HFFc6 (cell line): ENCODE measurements around the gene RBFOX2. TPM values are rescaled to one million over a fixed set of nuclear protein-coding genes. Genes with fewer than 3 reads are reported as not detected.

ENCODE experiments used
- DNase-seq: peaks from one replicate; pipeline ENCODE4 v3.0.0-alpha.2; 2018
- H3K27ac Mint-ChIP-seq: 2 replicates; pipeline ENCODE4 v1.8.0; 2020; ENCODE audit warnings: mild to moderate bottlenecking, mixed read lengths
- H3K27me3 Mint-ChIP-seq: 2 replicates; pipeline ENCODE4 v1.8.0; 2021; ENCODE audit warnings: mild to moderate bottlenecking, moderate library complexity, mixed read lengths; ENCODE audit not compliant: insufficient read depth
- H3K36me3 Mint-ChIP-seq: 2 replicates; pipeline ENCODE4 v1.8.0; 2021; ENCODE audit warnings: low read depth, mixed read lengths
- H3K4me1 Mint-ChIP-seq: 2 replicates; pipeline ENCODE4 v1.8.0; 2020; ENCODE audit warnings: low read depth, mixed read lengths
- H3K4me3 Mint-ChIP-seq: 2 replicates; pipeline ENCODE4 v1.8.0; 2020; ENCODE audit warnings: mild to moderate bottlenecking, moderate library complexity, mixed read lengths
- H3K9me3 Mint-ChIP-seq: 2 replicates; pipeline ENCODE4 v1.8.0; 2020; ENCODE audit warnings: mild to moderate bottlenecking, mixed read lengths
- total RNA-seq, 6 experiments: library from RNA; stranded (reverse); fragmentation: NEBNext Ultra II Directional; extraction: Animal tissue kit (Norgen Biotek cat#: 25700); gene quantifications; 2 replicates in 1 of 6; 3 replicates in 5 of 6; pipeline ENCODE4 v1.2.3, GENCODE V29; 2021
- TF ChIP-seq, protein P1 (sequence below): fragments of 200-600 bp; sonication (generic); IDR thresholded peaks from 2 replicates; pipeline ENCODE4 v1.5.0; 2021; ENCODE audit warnings: antibody characterized with exemption, mild to moderate bottlenecking

RBFOX2 gene
- total RNA-seq, 6 experiments from 2014 or later: 139 to 165 (median 155) TPM

DNA sequence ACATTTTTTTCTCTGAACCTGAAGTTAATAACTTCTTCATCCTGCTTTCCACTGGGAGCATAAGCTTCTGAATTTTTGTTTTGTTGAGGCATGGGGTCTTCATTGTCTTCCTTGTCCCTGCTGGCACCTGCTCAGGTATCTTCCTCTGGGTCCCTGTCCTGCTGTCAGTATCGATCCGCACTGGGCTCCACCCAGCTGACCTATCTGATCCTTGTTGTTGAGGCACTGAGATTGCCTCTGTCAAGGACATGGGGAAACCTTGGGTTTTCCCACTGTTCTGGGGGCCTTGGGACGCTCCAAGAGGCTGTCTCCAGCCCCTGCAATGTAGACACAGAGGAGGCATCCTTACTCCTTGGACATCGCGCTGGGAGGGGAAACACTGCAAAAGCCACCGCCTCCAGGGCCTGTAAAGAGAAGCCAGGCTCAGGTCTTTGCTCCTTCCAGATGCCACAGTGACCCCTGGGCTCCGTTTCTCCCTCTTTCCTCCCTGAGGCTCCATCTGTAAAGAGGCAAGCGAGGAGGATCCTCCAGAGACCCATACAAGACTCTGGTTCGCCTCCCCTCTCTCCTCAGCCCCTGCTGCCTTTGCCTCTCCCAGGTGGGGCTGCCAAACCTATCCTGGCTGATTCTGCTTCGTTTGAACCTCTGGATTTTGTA is 8.6 kb upstream of the RBFOX2 start:
- Mint-ChIP-seq H3K4me1 (no peaks in the 10 kb centered on the region), H3K27me3 (peaks cover 11% of the 10 kb centered on the region; the same call in 1 of the 2 replicates), H3K36me3 (no peaks in the 10 kb centered on the region), H3K4me3 (no peak overlapping the region), H3K9me3 (no peaks in the 10 kb centered on the region), H3K27ac (no peak overlapping the region)
- DNase-seq: no peak
- TF ChIP-seq, protein P1, sequence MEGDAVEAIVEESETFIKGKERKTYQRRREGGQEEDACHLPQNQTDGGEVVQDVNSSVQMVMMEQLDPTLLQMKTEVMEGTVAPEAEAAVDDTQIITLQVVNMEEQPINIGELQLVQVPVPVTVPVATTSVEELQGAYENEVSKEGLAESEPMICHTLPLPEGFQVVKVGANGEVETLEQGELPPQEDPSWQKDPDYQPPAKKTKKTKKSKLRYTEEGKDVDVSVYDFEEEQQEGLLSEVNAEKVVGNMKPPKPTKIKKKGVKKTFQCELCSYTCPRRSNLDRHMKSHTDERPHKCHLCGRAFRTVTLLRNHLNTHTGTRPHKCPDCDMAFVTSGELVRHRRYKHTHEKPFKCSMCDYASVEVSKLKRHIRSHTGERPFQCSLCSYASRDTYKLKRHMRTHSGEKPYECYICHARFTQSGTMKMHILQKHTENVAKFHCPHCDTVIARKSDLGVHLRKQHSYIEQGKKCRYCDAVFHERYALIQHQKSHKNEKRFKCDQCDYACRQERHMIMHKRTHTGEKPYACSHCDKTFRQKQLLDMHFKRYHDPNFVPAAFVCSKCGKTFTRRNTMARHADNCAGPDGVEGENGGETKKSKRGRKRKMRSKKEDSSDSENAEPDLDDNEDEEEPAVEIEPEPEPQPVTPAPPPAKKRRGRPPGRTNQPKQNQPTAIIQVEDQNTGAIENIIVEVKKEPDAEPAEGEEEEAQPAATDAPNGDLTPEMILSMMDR: no peak

GRCh38 chr22:36036167-36036624 is 7.6 kb upstream of the RBFOX2 start:
- Mint-ChIP-seq H3K27me3 (peaks cover 11% of the 10 kb centered on the region; the same call in 1 of the 2 replicates), H3K9me3 (no peaks in the 10 kb centered on the region), H3K4me1 (no peaks in the 10 kb centered on the region), H3K36me3 (no peaks in the 10 kb centered on the region), H3K4me3 (no peak overlapping the region), H3K27ac (no peak overlapping the region)
- TF ChIP-seq, protein P1: no peak
- no peak for DNase-seq

- Mint-ChIP-seq H3K27ac (no peak overlapping the region), H3K4me1 (peaks cover 9% of the 10 kb centered on the region), H3K36me3 (no peaks in the 10 kb centered on the region), H3K27me3 (peaks cover 2% of the 10 kb centered on the region; the same call in 1 of the 2 replicates), H3K4me3 (no peak overlapping the region), H3K9me3 (no peaks in the 10 kb centered on the region)
- no peak for DNase-seq
- TF ChIP-seq, protein P1: no peak
Observed at GRCh38 chr22:36032611-36033010, 4.0 kb upstream of the RBFOX2 start.

GRCh38 chr22:36029406-36029755 is 757 bp upstream of the RBFOX2 start:
- no peak for DNase-seq
- peaks cover 31% of the 10 kb centered on the region for H3K4me1 Mint-ChIP-seq
- no peaks in the 10 kb centered on the region for H3K9me3 Mint-ChIP-seq
- peak overlapping the region; percentile 86 for H3K27ac Mint-ChIP-seq
- no peaks in the 10 kb centered on the region for H3K27me3 Mint-ChIP-seq
- peaks cover 13% of the 10 kb centered on the region; the same call in 1 of the 2 replicates for H3K36me3 Mint-ChIP-seq
- TF ChIP-seq, protein P1: no peak
- peak overlapping the region; percentile 91 for H3K4me3 Mint-ChIP-seq

GRCh38 chr22:36027935-36028645 is 534 bp downstream of the RBFOX2 start:
- Mint-ChIP-seq H3K4me1 (peaks cover 44% of the 10 kb centered on the region), H3K36me3 (peaks cover 18% of the 10 kb centered on the region; the same call in 1 of the 2 replicates), H3K9me3 (no peaks in the 10 kb centered on the region), H3K27ac (peak overlapping the region; percentile 86), H3K4me3 (peak overlapping the region; percentile 96), H3K27me3 (no peaks in the 10 kb centered on the region)
- no peak for DNase-seq
- TF ChIP-seq, protein P1: no peak
